ENCODE measurements around the gene SNX24.

SNX24 gene

DNA sequence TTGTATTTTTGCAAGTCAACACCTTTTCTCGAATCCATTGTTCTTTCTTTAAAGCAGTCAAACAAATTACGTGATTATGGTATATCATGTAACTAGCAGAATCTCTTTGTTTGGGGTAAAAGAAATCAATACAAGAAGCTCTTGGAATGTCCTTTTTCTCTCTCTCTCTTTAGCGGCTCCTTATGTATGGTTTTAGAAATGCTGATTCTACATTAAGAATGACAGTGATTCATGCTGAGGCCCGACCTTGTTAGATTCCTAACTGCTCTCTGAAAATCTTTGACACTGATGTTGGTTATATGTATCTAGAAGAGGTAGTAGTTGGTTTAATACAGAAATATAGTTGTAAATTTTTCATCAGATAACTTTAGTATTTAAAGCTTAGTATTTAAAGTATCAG lies 76.4 kb downstream of the SNX24 start:
- Histone ChIP-seq H3K36me3 (ENCODE audit: control insufficient read depth in 2 of 2, insufficient read depth in 1 of 2, low read length in 2 of 2) (no peaks in the 10 kb centered on the region), H3K4me3 (ENCODE audit: low read depth, low read length) (no peak overlapping the region), H3K4me1 (ENCODE audit: control insufficient read depth, insufficient read depth, low read length) (peaks cover 4% of the 10 kb centered on the region; the same call in 1 of the 2 replicates), H3K27ac (ENCODE audit: extremely low read depth, low read depth, low read length) (no peak overlapping the region), H3K9me3 (ENCODE audit: control insufficient read depth, insufficient read depth, low read depth, low read length) (no peaks in the 10 kb centered on the region)
- ChIA-PET POLR2A (no interaction called here), CTCF (interaction anchor here (0.6 to 0.7 kb wide), 3 partner anchors 27 to 245 kb away, joined by 3 to 6 read pairs (median 3); no protein-coding TSS in a partner anchor)
- no peak for TF ChIP-seq ZNF350 (tag by site-specific recombination; IDR thresholded peaks at IDR 0.05)
- TF ChIP-seq ZNF768 (tag by site-specific recombination; IDR thresholded peaks at IDR 0.05) = no peak
- no peak for TF ChIP-seq ZNF501 (tag by site-specific recombination; IDR thresholded peaks at IDR 0.05)
- TF ChIP-seq REPIN1 (tag by site-specific recombination; IDR thresholded peaks at IDR 0.05; ENCODE audit: low read depth) = no peak
- TF ChIP-seq MEIS1 (CRISPR knock-in tag; IDR thresholded peaks at IDR 0.05; ENCODE audit: borderline replicate concordance) = no peak
- TF ChIP-seq ZNF585B (tag by site-specific recombination; IDR thresholded peaks at IDR 0.05) = no peak
- no peak for TF ChIP-seq ZSCAN23 (tag by site-specific recombination; IDR thresholded peaks at IDR 0.05)
- no peak for TF ChIP-seq TCF7L2 (IDR thresholded peaks at IDR 0.05; ENCODE audit: borderline replicate concordance, low read depth, low read length)
- no peak for TF ChIP-seq ZNF621 (tag by site-specific recombination; IDR thresholded peaks at IDR 0.05)
- TF ChIP-seq, protein P1, sequence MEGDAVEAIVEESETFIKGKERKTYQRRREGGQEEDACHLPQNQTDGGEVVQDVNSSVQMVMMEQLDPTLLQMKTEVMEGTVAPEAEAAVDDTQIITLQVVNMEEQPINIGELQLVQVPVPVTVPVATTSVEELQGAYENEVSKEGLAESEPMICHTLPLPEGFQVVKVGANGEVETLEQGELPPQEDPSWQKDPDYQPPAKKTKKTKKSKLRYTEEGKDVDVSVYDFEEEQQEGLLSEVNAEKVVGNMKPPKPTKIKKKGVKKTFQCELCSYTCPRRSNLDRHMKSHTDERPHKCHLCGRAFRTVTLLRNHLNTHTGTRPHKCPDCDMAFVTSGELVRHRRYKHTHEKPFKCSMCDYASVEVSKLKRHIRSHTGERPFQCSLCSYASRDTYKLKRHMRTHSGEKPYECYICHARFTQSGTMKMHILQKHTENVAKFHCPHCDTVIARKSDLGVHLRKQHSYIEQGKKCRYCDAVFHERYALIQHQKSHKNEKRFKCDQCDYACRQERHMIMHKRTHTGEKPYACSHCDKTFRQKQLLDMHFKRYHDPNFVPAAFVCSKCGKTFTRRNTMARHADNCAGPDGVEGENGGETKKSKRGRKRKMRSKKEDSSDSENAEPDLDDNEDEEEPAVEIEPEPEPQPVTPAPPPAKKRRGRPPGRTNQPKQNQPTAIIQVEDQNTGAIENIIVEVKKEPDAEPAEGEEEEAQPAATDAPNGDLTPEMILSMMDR (tag by site-specific recombination; IDR thresholded peaks at IDR 0.05) = no peak
- no peak for TF ChIP-seq ZNF558 (tag by site-specific recombination; IDR thresholded peaks at IDR 0.05)
- TF ChIP-seq ZNF600 (tag by site-specific recombination; IDR thresholded peaks at IDR 0.05) = no peak
- TF ChIP-seq ZNF623 (tag by site-specific recombination; IDR thresholded peaks at IDR 0.05) = no peak
- TF ChIP-seq, protein P2, sequence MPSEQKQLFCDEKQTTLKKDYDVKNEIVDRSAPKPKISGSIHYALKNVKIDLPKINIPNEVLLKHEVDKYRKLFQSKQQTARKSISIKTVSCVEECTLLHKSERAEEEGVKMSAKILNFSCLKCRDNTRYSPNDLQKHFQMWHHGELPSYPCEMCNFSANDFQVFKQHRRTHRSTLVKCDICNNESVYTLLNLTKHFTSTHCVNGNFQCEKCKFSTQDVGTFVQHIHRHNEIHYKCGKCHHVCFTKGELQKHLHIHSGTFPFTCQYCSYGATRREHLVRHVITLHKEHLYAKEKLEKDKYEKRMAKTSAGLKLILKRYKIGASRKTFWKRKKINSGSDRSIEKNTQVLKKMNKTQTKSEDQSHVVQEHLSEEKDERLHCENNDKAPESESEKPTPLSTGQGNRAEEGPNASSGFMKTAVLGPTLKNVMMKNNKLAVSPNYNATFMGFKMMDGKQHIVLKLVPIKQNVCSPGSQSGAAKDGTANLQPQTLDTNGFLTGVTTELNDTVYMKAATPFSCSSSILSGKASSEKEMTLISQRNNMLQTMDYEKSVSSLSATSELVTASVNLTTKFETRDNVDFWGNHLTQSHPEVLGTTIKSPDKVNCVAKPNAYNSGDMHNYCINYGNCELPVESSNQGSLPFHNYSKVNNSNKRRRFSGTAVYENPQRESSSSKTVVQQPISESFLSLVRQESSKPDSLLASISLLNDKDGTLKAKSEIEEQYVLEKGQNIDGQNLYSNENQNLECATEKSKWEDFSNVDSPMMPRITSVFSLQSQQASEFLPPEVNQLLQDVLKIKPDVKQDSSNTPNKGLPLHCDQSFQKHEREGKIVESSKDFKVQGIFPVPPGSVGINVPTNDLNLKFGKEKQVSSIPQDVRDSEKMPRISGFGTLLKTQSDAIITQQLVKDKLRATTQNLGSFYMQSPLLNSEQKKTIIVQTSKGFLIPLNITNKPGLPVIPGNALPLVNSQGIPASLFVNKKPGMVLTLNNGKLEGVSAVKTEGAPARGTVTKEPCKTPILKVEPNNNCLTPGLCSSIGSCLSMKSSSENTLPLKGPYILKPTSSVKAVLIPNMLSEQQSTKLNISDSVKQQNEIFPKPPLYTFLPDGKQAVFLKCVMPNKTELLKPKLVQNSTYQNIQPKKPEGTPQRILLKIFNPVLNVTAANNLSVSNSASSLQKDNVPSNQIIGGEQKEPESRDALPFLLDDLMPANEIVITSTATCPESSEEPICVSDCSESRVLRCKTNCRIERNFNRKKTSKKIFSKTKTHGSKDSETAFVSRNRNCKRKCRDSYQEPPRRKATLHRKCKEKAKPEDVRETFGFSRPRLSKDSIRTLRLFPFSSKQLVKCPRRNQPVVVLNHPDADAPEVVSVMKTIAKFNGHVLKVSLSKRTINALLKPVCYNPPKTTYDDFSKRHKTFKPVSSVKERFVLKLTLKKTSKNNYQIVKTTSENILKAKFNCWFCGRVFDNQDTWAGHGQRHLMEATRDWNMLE (tag by site-specific recombination; conservative IDR thresholded peaks at IDR 0.05; ENCODE audit: low read depth) = no peak
- TF ChIP-seq ZNF24 (tag by site-specific recombination; IDR thresholded peaks at IDR 0.05) = no peak
- TF ChIP-seq ZNF426 (tag by site-specific recombination; IDR thresholded peaks at IDR 0.05) = no peak
- no peak for TF ChIP-seq MZF1 (tag by site-specific recombination; IDR thresholded peaks at IDR 0.05; ENCODE audit: borderline replicate concordance)

DNA sequence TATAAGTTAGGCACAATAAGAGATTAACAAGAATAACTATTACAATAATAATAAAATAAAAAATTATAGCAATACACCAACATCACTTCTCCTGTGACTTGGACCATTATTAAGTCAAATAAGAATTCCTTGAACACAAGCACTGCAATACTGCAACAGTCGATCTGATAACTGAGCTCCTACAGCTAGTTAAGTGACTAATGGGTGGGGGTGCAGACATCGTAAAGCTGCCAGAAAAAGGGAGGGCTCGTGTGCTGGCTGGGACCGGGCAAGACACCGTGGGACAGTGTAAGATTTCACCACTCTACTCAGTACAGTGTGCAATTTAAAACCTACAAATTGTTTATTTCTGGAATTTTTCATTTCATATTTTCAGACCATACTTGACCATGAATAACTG lies 78.8 kb downstream of the SNX24 start:
- H3K4me3 ChIP-seq (ENCODE audit: low read depth, low read length) = no peak overlapping the region
- ChIA-PET POLR2A (no interaction called here), CTCF (no interaction called here)
- H3K9me3 ChIP-seq (ENCODE audit: control insufficient read depth, insufficient read depth, low read depth, low read length) = no peaks in the 10 kb centered on the region
- TF ChIP-seq, protein P3, sequence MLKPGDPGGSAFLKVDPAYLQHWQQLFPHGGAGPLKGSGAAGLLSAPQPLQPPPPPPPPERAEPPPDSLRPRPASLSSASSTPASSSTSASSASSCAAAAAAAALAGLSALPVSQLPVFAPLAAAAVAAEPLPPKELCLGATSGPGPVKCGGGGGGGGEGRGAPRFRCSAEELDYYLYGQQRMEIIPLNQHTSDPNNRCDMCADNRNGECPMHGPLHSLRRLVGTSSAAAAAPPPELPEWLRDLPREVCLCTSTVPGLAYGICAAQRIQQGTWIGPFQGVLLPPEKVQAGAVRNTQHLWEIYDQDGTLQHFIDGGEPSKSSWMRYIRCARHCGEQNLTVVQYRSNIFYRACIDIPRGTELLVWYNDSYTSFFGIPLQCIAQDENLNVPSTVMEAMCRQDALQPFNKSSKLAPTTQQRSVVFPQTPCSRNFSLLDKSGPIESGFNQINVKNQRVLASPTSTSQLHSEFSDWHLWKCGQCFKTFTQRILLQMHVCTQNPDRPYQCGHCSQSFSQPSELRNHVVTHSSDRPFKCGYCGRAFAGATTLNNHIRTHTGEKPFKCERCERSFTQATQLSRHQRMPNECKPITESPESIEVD (tag by site-specific recombination; IDR thresholded peaks at IDR 0.05) = peak; percentile 25; the same call in 1 of the 2 replicates
- TF ChIP-seq, protein P4, sequence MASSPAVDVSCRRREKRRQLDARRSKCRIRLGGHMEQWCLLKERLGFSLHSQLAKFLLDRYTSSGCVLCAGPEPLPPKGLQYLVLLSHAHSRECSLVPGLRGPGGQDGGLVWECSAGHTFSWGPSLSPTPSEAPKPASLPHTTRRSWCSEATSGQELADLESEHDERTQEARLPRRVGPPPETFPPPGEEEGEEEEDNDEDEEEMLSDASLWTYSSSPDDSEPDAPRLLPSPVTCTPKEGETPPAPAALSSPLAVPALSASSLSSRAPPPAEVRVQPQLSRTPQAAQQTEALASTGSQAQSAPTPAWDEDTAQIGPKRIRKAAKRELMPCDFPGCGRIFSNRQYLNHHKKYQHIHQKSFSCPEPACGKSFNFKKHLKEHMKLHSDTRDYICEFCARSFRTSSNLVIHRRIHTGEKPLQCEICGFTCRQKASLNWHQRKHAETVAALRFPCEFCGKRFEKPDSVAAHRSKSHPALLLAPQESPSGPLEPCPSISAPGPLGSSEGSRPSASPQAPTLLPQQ (tag by site-specific recombination; IDR thresholded peaks at IDR 0.05) = no peak
- TF ChIP-seq, protein P5, sequence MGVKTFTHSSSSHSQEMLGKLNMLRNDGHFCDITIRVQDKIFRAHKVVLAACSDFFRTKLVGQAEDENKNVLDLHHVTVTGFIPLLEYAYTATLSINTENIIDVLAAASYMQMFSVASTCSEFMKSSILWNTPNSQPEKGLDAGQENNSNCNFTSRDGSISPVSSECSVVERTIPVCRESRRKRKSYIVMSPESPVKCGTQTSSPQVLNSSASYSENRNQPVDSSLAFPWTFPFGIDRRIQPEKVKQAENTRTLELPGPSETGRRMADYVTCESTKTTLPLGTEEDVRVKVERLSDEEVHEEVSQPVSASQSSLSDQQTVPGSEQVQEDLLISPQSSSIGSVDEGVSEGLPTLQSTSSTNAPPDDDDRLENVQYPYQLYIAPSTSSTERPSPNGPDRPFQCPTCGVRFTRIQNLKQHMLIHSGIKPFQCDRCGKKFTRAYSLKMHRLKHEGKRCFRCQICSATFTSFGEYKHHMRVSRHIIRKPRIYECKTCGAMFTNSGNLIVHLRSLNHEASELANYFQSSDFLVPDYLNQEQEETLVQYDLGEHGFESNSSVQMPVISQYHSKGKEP (tag by site-specific recombination; IDR thresholded peaks at IDR 0.05) = peak; percentile 28; the same call in 1 of the 2 replicates
- 0 out of 2 replicates have a peak, but pooled peaks have one; percentile 63 for TF ChIP-seq ZNF660 (tag by site-specific recombination; IDR thresholded peaks at IDR 0.05)
- TF ChIP-seq FEZF1 (tag by site-specific recombination; IDR thresholded peaks at IDR 0.05) = peak; percentile 43; the same call in 1 of the 2 replicates
- TF ChIP-seq ZNF544 (tag by site-specific recombination; IDR thresholded peaks at IDR 0.05) = no peak
- TF ChIP-seq GLIS1 (tag by site-specific recombination; IDR thresholded peaks at IDR 0.05) = 0 out of 2 replicates have a peak, but pooled peaks have one; percentile 6
- no peaks in the 10 kb centered on the region for H3K36me3 ChIP-seq (ENCODE audit: control insufficient read depth in 2 of 2, insufficient read depth in 1 of 2, low read length in 2 of 2)
- H3K4me1 ChIP-seq (ENCODE audit: control insufficient read depth, insufficient read depth, low read length) = peaks cover 4% of the 10 kb centered on the region; the same call in 1 of the 2 replicates
- no peak overlapping the region for H3K27ac ChIP-seq (ENCODE audit: extremely low read depth, low read depth, low read length)

Measured in HEK293 (cell line).